HG03139 (cell line): ENCODE data around the gene TIMM17A.
"Not testable (repeated sequence)": the region's sequence is repeated elsewhere in the genome, so short reads cannot be mapped to it uniquely, and the experiment has no call there.

Experiments
- ATAC-seq: cut with Tn5 transposase; IDR thresholded peaks from one replicate; pipeline ENCODE4 v1.9.1; 2021; ENCODE audit not compliant: unreplicated experiment

TIMM17A gene

GRCh38 chr1:201939574-201939973, 15.7 kb upstream of the TIMM17A start:
- no peak for ATAC-seq

GRCh38 chr1:201940316-201940715, 15.0 kb upstream of the TIMM17A start:
- ATAC-seq = not testable (repeated sequence)

- ATAC-seq = no peak
These were observed 13.7 kb upstream of the TIMM17A start for GRCh38 chr1:201941420-201942128.

- ATAC-seq = no peak
These were observed 13.2 kb upstream of the TIMM17A start for GRCh38 chr1:201942129-201942495.

- ATAC-seq = no peak
These were observed 11.3 kb upstream of the TIMM17A start for GRCh38 chr1:201944002-201944401.

GRCh38 chr1:201944639-201945038, 10.7 kb upstream of the TIMM17A start:
- no peak for ATAC-seq

GRCh38 chr1:201945157-201945556, 10.1 kb upstream of the TIMM17A start:
- no peak for ATAC-seq

- no peak for ATAC-seq
These were observed 9.5 kb upstream of the TIMM17A start for GRCh38 chr1:201945863-201946223.

- ATAC-seq = no peak
These were observed 8.9 kb upstream of the TIMM17A start, which contains the start of gene LMOD1 for GRCh38 chr1:201946224-201946908. LMOD1 (minus strand) TSS chr1:201946548; CDS start chr1:201946340, 208 bp downstream.

- no peak for ATAC-seq
These were observed 7.7 kb upstream of the TIMM17A start for GRCh38 chr1:201947697-201948008.

- no peak for ATAC-seq
These were observed 5.8 kb upstream of the TIMM17A start for GRCh38 chr1:201949491-201949890.

GRCh38 chr1:201954263-201955008, 867 bp upstream of the TIMM17A start:
- no peak for ATAC-seq

GRCh38 chr1:201955729-201956143, 433 bp downstream of the TIMM17A start:
- no peak for ATAC-seq

GRCh38 chr1:201958348-201958747, 3.0 kb downstream of the TIMM17A start:
- ATAC-seq = no peak

GRCh38 chr1:201962382-201962781, 7.1 kb downstream of the TIMM17A start:
- not testable (repeated sequence) for ATAC-seq

GRCh38 chr1:201964261-201964660, 9.0 kb downstream of the TIMM17A start:
- ATAC-seq = no peak

GRCh38 chr1:201966171-201966570, 10.9 kb downstream of the TIMM17A start:
- ATAC-seq = no peak

GRCh38 chr1:201968202-201968925, 13.1 kb downstream of the TIMM17A start:
- no peak for ATAC-seq

- no peak for ATAC-seq
These were observed 15.2 kb downstream of the TIMM17A start for GRCh38 chr1:201970334-201971159.

GRCh38 chr1:201982082-201982622, 26.8 kb downstream of the TIMM17A start:
- ATAC-seq = peak; percentile 81
